Body of pancreas (tissue), 4 donors: Measurements from ENCODE around the gene ALDH1A1. TPM values are rescaled to one million over a fixed set of nuclear protein-coding genes. Genes with fewer than 3 reads are reported as not detected.

Experiments
- ATAC-seq: fragments of 150-250 bp; one replicate; pipeline ENCODE4 v1.9.1; 2016
- DNase-seq, 4 donors: peaks; one replicate each; pipeline ENCODE4 v3.0.0-alpha.2; 2019
- H3K27ac ChIP-seq, 4 donors: fragments of 200-600 bp; sonication (generic); 1 replicate in 3 of 4; 2 replicates in 1 of 4; pipeline versions ENCODE4 v1.5.1 to v1.6.1; 2016 to 2019; ENCODE audit warnings: mild to moderate bottlenecking in 1 of 4, mixed read lengths in 1 of 4, moderate library complexity in 1 of 4
- H3K27me3 ChIP-seq, 2 donors: fragments of 200-600 bp; sonication (generic); one replicate each; pipeline ENCODE4 v1.6.0; 2016; ENCODE audit warnings: mild to moderate bottlenecking in 1 of 2
- H3K36me3 ChIP-seq, 2 donors: fragments of 200-600 bp; sonication (generic); replicated peaks in 1 of 2; 2 replicates each; pipeline ENCODE4 v1.5.1; 2016; ENCODE audit warnings: low read depth in 2 of 2; ENCODE audit not compliant: insufficient read depth in 1 of 2
- H3K4me1 ChIP-seq: fragments of 200-600 bp; sonication (generic); one replicate; pipeline ENCODE4 v1.6.0; 2016
- H3K4me3 ChIP-seq, 2 donors: fragments of 200-600 bp; sonication (generic); 1 replicate in 1 of 2; 2 replicates in 1 of 2; pipeline ENCODE4 v1.5.1; 2016 to 2019
- H3K9me3 ChIP-seq, 3 donors: fragments of 200-600 bp; sonication (generic); 1 replicate in 2 of 3; 2 replicates in 1 of 3; pipeline ENCODE4 v1.5.1; 2016
- CTCF ChIP-seq, 7 experiments: fragments of 450-650 bp in 4 of 7; fragments of 200-600 bp in 3 of 7; sonication (generic) in 3 of 7; IDR thresholded peaks; one replicate each; pipeline ENCODE4 v1.5.1; 2016 to 2019; ENCODE audit warnings: antibody characterized with exemption in 7 of 7
- POLR2A ChIP-seq, 3 donors: fragments of 450-650 bp; IDR thresholded peaks; one replicate each; pipeline ENCODE4 v1.6.1; 2016; ENCODE audit warnings: antibody characterized with exemption in 3 of 3, mild to moderate bottlenecking in 2 of 3
- WGBS, 2 donors: methylation state at CpG; one replicate each; pipeline ENCODE4 v1.1.5; 2017; 5-methylcytosine and 5-hydroxymethylcytosine counted together
- intact Hi-C: fragments of 100-400 bp; cut with DNase I; formaldehyde crosslinking; loops from one replicate; pipeline ENCODE4 v1.15.1; 2023
- total RNA-seq, 2 donors: library from RNA; depleted of rRNA; stranded (reverse); fragments of >200 nt; gene quantifications; one replicate each; pipeline ENCODE4 v1.1.0, GENCODE V29; 2016

The ALDH1A1 gene
- total RNA-seq, 2 donors from 2014 or later: 87.7 to 184 TPM

GRCh38 chr9:72925126-72925789 lies 27.6 kb downstream of the ALDH1A1 start:
- no peak for DNase-seq
- TF ChIP-seq CTCF (IDR thresholded peaks at IDR 0.05): no peak
- TF ChIP-seq POLR2A (IDR thresholded peaks at IDR 0.05): no peak
- Histone ChIP-seq H3K9me3 (no peaks in the 10 kb centered on the region), H3K27ac (peak overlapping the region in 3 of 4 donors; percentile 5 to 72 (median 37)), H3K27me3 (no peaks in the 10 kb centered on the region), H3K4me3 (no peak overlapping the region), H3K4me1 (peaks cover 21% of the 10 kb centered on the region), H3K36me3 (peaks cover 0 to 19% of the 10 kb centered on the region in 2 donors)
- intact Hi-C loops: no loop called here
- 37 to 42% methylated on average over 6 of the region's 6 CpGs for WGBS, 2 donors
- peak; percentile 68 for ATAC-seq

DNA sequence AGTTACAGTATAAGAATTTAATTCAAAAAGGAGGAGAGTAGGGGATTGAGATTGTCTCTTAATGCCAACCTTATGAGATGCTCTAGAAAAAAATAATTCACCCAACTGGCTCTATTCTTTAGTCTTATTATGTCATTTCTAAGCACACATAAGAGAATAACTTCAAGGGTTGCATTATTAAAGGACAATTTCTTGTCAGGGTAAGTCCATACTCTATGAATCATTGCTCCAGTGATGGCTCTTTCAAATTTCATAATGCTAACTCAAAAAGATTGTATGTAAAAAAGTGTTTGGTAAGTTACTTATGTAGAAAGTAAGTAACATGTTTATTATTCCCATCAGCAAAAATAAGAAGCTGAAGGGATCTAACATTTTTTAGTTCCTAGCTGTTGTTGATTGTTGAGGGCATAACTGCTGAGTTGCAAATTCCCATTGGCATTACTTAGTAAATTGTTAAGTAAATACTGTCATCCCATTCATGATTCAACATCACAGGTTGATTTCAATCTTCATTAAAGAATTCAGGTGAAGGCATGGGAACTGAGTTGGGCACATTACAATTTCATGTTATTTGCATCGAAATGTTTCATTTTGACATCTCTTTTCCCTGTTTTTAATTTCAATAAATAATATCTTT lies 28.6 kb downstream of the ALDH1A1 start:
- peaks cover 13% of the 10 kb centered on the region for H3K4me1 ChIP-seq
- H3K9me3 ChIP-seq: no peaks in the 10 kb centered on the region
- no peak overlapping the region for H3K27ac ChIP-seq
- WGBS, 2 donors: 89 to 90% methylated on average over 1 of the region's 1 CpG
- no peaks in the 10 kb centered on the region for H3K27me3 ChIP-seq
- H3K36me3 ChIP-seq: peaks cover 0 to 22% of the 10 kb centered on the region in 2 donors
- ATAC-seq (no peak), DNase-seq (no peak)
- intact Hi-C loops: no loop called here
- no peak for TF ChIP-seq CTCF (IDR thresholded peaks at IDR 0.05)
- TF ChIP-seq POLR2A (IDR thresholded peaks at IDR 0.05): no peak
- no peak overlapping the region for H3K4me3 ChIP-seq

DNA sequence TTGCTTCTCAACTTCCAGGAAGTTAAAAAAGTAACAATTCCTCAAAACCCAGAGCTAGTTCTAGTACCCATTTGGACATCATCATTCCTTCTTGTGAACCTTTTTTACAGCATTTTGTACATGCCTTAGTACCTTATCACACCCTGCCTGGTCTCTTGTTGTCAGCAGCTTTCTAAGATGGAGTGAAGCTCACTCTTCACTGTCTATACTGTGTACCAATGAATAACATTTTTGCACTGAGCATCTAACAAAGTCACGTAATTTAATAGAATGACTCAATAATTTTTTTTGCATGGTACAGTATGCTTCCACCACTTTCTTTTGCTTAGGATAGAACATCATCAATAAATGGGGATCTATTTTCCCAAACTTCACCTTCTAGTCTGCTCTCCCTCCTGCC lies 29.8 kb downstream of the ALDH1A1 start:
- peaks cover 0 to 21% of the 10 kb centered on the region in 2 donors for H3K36me3 ChIP-seq
- no peaks in the 10 kb centered on the region for H3K9me3 ChIP-seq
- H3K27ac ChIP-seq: no peak overlapping the region
- H3K27me3 ChIP-seq: no peaks in the 10 kb centered on the region
- DNase-seq (no peak), ATAC-seq (no peak)
- H3K4me1 ChIP-seq: peaks cover 1% of the 10 kb centered on the region
- no peak overlapping the region for H3K4me3 ChIP-seq
- intact Hi-C loops: no loop called here
- 86 to 90% methylated on average over 1 of the region's 1 CpG for WGBS, 2 donors
- TF ChIP-seq CTCF (IDR thresholded peaks at IDR 0.05) (no peak), POLR2A (IDR thresholded peaks at IDR 0.05) (no peak)

- H3K9me3 ChIP-seq: no peaks in the 10 kb centered on the region
- no peak overlapping the region for H3K27ac ChIP-seq
- peaks cover 0 to 23% of the 10 kb centered on the region in 2 donors for H3K36me3 ChIP-seq
- H3K4me1 ChIP-seq: no peaks in the 10 kb centered on the region
- DNase-seq (no peak), ATAC-seq (no peak)
- WGBS, 2 donors: 91 to 95% methylated on average over 5 of the region's 5 CpGs
- no peak for TF ChIP-seq POLR2A (IDR thresholded peaks at IDR 0.05)
- TF ChIP-seq CTCF (IDR thresholded peaks at IDR 0.05): no peak
- no peaks in the 10 kb centered on the region for H3K27me3 ChIP-seq
- no peak overlapping the region for H3K4me3 ChIP-seq
- intact Hi-C loops: no loop called here
Observed at GRCh38 chr9:72921888-72922654, 30.8 kb downstream of the ALDH1A1 start.
